Activated B cell treated with CpG ODN at 0.5 μM for 24 hours (primary cell): ENCODE data around the gene SHLD1. TPM values are rescaled to one million over a fixed set of nuclear protein-coding genes. Genes with fewer than 3 reads are reported as not detected.
"Not testable (repeated sequence)": the region's sequence is repeated elsewhere in the genome, so short reads cannot be mapped to it uniquely, and the experiment has no call there.

Experiments used
- ATAC-seq: fragments of 200-7000 bp; cut with Tn5 transposase; one replicate; pipeline ENCODE4 v1.10.0; 2021; ENCODE audit warnings: low read depth, mild to moderate bottlenecking, moderate library complexity
- CTCF ChIA-PET: fragments of 350-600 bp; sonication (Branson Sonifier 250); formaldehyde crosslinking; loops from one replicate; lab custom pipeline; 2021; ENCODE audit warnings: antibody characterized with exemption; lab: Charles Lee
- POLR2A ChIA-PET: fragments of 350-600 bp; sonication (Branson Sonifier 250); formaldehyde crosslinking; loops from one replicate; lab custom pipeline; 2021; ENCODE audit warnings: antibody characterized with exemption; lab: Charles Lee
- DNase-seq: peaks from one replicate; pipeline ENCODE4 v3.0.0; 2022
- H3K27ac Mint-ChIP-seq: one replicate; pipeline ENCODE4 v1.8.0; 2020; ENCODE audit warnings: mixed read lengths
- H3K27me3 Mint-ChIP-seq: one replicate; pipeline ENCODE4 v1.8.0; 2021; ENCODE audit warnings: mixed read lengths
- H3K36me3 Mint-ChIP-seq: one replicate; pipeline ENCODE4 v1.8.0; 2021; ENCODE audit warnings: low read depth, mixed read lengths
- H3K4me1 Mint-ChIP-seq: one replicate; pipeline ENCODE4 v1.8.0; 2021; ENCODE audit warnings: mixed read lengths
- H3K4me3 Mint-ChIP-seq: one replicate; pipeline ENCODE4 v1.8.0; 2020; ENCODE audit warnings: mild to moderate bottlenecking, mixed read lengths
- H3K9me3 Mint-ChIP-seq: one replicate; pipeline ENCODE4 v1.8.0; 2020; ENCODE audit warnings: mixed read lengths
- CTCF ChIP-seq: fragments of 200-600 bp; IDR thresholded peaks from one replicate; pipeline ENCODE4 v1.8.0; 2022; ENCODE audit warnings: antibody characterized with exemption, mild to moderate bottlenecking
- intact Hi-C: fragments of 100-400 bp; cut with micrococcal nuclease; formaldehyde crosslinking; loops from one replicate; pipeline ENCODE4 v1.15.1; 2024
- total RNA-seq: library from RNA; stranded (reverse); gene quantifications from 2 replicates; pipeline ENCODE4 v1.2.3, GENCODE V29; 2022

SHLD1 gene
- 11.7 and 15.0 TPM in 2 replicates for total RNA-seq

DNA sequence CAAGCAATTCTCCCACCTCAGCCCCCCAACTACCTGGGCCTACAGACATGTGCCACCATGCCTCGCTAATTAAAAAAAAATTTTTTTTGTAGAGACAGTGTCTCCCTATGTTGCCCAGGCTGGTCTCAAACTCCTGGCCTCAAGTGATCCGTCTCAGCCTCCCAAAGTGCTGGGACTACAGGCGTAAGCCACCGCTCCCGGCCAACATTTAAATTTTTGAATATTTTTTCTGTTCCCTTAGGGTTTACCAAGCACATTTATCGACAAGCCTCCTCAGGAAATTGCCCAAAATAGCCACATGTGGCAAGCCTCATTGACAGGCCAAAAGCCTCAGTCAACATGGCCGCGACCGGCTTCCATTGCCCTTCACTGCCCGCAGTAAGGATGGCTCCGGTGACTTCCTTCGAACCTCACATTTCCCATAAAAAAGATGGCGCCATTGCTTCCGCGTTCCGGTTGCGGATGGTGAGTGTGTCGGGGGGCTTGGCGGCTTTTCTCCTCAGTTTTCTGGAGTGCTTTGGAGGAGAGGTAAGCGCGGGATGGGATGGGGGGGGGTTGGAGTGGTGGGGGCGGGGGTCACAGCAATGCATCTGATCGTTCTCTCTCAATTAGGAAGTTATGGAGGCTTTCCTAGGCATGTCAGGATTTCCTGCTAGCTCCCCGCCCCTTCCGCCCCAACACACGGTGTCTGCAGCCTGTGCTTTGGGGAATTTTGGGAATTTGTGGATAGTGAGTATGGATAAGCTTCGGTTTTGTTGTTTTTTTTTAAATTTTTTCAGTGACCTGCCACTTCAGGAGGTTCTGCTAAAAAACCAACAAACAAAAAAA, at the start of gene SHLD1:
Gene SHLD1 (plus strand): TSS at position 450 of the 828 bp plus-strand sequence. CDS start 22,465 bp downstream, outside the sequence.
- TF ChIP-seq CTCF, result no peak
- Mint-ChIP-seq H3K27me3 (no peaks in the 10 kb centered on the region), H3K36me3 (peaks cover 13% of the 10 kb centered on the region), H3K9me3 (peaks cover 2% of the 10 kb centered on the region), H3K4me3 (peak within 1 kb of the TSS; percentile 99), H3K4me1 (peaks cover 22% of the 10 kb centered on the region), H3K27ac (peak within 1 kb of the TSS; percentile 99)
- intact Hi-C loops, result loop anchor here (1.0 to 2.0 kb wide), 7 partner anchors 20 to 200 kb away; partner anchors contain the start of genes MCM8 and TRMT6
- CTCF ChIA-PET, result interaction anchor here (1.1 to 2.5 kb wide), 3 partner anchors 17 to 104 kb away, joined by 3 to 8 read pairs (median 4); no protein-coding TSS in a partner anchor
- peak; percentile 61 for DNase-seq
- POLR2A ChIA-PET, result interaction anchor here (0.6 to 2.1 kb wide), 8 partner anchors 8 to 218 kb away, joined by 3 to 9 read pairs (median 6); no protein-coding TSS in a partner anchor
- ATAC-seq, result peak; percentile 97

- H3K27ac Mint-ChIP-seq, H3K27me3 Mint-ChIP-seq, intact Hi-C loops, H3K4me3 Mint-ChIP-seq, DNase-seq, H3K36me3 Mint-ChIP-seq, H3K4me1 Mint-ChIP-seq, POLR2A ChIA-PET, CTCF ChIA-PET, H3K9me3 Mint-ChIP-seq, ATAC-seq: not testable (repeated sequence)
These were observed 47.9 kb upstream of the SHLD1 start for GRCh38 chr20:5702339-5702738.

GRCh38 chr20:5703681-5704101, 46.5 kb upstream of the SHLD1 start:
- POLR2A ChIA-PET, result no interaction called here
- Mint-ChIP-seq H3K27ac (no peak overlapping the region), H3K9me3 (no peaks in the 10 kb centered on the region), H3K4me3 (no peak overlapping the region), H3K36me3 (no peaks in the 10 kb centered on the region), H3K4me1 (no peaks in the 10 kb centered on the region), H3K27me3 (peaks cover 3% of the 10 kb centered on the region)
- ATAC-seq (no peak), DNase-seq (no peak)
- intact Hi-C loops, result no loop called here
- no peak for TF ChIP-seq CTCF
- CTCF ChIA-PET, result no interaction called here

DNA sequence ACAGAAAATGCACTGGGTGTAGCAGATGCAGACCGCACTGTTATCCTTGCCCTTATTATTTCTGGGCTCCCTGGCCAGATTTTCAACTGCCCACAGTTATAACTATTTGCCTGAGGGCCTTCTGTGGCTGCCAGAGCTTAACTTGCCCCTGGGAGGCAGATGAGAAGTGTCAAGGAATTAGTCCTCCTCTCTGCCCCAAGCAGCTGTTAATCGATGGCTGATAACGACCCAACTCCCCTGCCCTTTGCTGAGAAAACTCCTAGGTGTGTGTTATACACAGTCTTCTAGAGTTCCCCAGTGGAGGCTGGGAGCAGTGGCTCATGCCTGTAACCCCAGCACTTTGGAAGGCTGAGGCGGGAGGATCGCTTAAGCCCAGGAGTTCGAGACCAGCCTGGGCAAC, 44.4 kb upstream of the SHLD1 start:
- Mint-ChIP-seq H3K4me1 (no peaks in the 10 kb centered on the region), H3K4me3 (no peak overlapping the region), H3K27me3 (peaks cover 3% of the 10 kb centered on the region), H3K36me3 (no peaks in the 10 kb centered on the region), H3K9me3 (no peaks in the 10 kb centered on the region), H3K27ac (no peak overlapping the region)
- intact Hi-C loops, result no loop called here
- ATAC-seq (no peak), DNase-seq (no peak)
- ChIA-PET CTCF (no interaction called here), POLR2A (no interaction called here)
- no peak for TF ChIP-seq CTCF

DNA sequence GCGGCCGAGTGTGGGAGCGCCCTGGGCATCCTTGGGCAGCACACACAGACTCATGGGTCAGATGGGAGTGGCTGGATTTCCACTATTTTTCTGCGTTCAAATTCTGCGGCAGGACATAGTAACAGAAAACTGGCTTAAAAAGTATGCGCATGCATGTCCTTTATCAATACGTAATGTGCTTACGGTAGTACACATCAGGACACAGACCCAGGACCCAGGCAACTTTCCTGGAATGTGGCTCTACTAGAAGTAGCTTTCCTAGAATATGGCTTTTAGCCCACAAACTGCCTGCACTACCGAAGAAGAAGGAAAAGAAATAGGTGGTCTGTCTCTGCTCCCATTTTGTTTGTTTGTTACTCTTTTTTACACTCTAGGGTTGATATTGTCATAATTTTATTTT, 43.4 kb upstream of the SHLD1 start:
- Mint-ChIP-seq H3K36me3 (no peaks in the 10 kb centered on the region), H3K27ac (no peak overlapping the region), H3K4me1 (no peaks in the 10 kb centered on the region), H3K4me3 (no peak overlapping the region), H3K27me3 (peaks cover 3% of the 10 kb centered on the region), H3K9me3 (no peaks in the 10 kb centered on the region)
- no peak for DNase-seq
- ChIA-PET CTCF (no interaction called here), POLR2A (interaction anchor here (0.6 kb wide), 1 partner anchor 136 kb away, joined by 9 read pairs; no protein-coding TSS in a partner anchor)
- TF ChIP-seq CTCF, result no peak
- ATAC-seq, result no peak
- intact Hi-C loops, result no loop called here
